NCI-H1105 treated with DMSO at 0.1 percent for 48 hours (cell line): ENCODE measurements around the gene HSPG2.

Source experiments
- DNase-seq: peaks from one replicate; lab custom pipeline; 2025; lab: John Stamatoyannopoulos, UW

HSPG2 gene

GRCh38 chr1:21863981-21864380 lies 73.1 kb downstream of the HSPG2 start:
- no peak for DNase-seq

DNA sequence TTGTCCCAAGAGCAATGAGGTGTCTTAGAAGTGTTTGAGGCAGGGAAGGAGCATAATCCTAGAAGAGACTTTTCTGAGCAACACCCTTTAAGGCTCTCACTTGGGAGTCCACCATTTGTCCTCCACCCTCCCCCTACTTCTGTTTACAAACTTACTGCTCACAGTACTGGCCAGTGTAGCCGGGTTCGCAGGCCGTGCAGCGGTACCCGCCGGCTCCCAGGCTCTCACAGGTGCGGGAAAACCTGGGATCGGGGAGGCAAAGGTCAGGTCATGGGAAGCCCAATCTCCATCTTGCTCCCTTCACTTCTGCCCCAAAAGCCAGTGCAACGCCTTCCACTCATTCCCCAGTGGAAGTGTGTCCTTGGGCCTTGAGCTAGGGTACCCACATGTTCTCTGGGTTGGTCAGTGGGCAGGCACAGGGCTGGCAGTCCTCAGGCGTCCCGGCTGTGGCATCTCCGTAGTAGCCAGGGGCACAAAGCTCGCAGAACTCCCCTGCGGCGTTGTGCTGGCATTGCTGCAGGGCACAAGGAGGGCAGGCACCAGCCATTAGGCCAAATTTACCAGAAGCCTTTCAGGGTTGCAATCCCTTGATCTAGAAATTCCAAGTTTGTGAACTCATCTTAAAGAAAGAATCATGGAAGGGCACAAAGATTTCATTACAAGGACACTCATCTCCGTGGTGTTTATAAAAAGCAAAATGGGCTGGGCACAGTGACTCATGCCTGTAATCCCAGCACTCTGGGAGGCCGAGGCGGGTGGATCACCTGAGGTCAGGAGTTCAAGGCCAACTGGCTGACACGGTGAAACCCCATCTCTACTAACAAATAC lies 75.3 kb downstream of the HSPG2 start:
- DNase-seq, result no peak

- DNase-seq, result no peak
Measured at GRCh38 chr1:21860971-21861370, 76.1 kb downstream of the HSPG2 start.

DNA sequence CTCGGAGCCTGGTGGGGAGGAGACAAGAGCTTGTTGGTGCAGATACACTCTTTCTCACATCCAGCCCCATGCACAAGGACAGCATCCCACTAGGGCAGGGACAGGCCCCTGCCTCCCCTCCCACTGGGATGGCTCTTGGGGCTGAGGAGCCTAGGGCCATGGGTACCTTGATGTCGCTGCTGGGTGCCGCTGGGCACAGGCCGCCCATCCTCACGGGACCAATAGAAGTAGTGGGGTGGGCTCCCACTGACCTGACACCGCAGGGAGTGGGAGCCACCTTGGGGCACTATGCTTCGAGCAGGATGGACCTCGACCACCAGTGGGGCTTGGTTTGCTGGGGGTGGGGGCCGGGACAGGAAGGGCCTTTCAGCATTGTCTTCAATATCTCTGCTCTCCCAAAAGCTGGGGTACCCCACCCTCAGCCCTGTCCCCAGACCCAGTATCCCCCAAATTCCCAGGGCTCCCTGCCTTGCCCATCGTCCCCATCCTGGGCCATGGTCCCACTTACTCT lies 77.4 kb downstream of the HSPG2 start:
- DNase-seq, result no peak

DNA sequence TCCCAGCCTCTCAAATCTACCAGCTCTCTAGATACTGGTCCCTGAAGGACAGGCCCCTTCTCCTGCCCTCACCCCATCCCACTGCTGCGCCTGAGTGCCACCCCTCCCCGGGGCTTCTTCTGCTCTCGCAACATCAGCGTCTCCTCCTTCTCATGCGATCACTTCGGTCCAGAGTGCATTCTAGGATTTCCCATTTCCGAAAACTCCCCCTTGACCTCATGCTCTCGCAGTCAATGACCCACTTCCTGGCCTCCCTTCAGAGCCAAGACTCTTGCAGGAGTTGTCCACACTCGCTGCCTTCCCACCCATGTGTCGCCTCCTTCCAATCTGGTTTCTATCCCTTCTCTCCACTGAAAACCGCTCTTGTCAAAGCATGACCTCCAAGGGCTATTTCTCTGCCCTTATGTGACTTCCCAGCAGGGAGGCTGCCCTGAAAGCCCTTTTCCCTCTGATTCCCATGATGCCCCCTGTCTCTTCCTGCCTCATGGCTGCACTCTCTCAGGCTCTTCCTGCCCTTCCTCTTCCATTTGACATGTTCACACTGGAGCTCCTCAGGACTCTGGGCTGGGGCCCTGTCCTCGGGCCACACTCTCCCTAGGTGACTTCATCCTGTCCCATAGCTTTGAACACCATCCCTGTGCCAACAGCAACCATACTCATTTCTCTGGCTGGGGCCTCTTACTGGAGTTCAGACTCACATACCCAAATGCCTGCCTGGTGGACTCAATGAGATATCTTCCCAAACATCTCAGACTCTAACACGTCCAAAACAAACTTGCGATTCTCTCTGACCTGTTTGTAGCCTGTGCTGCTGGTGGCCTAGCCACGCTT lies 79.1 kb downstream of the HSPG2 start:
- DNase-seq, result no peak

- no peak for DNase-seq
Measured at GRCh38 chr1:21857142-21857839, 79.8 kb downstream of the HSPG2 start.

GRCh38 chr1:21855257-21856096 lies 81.6 kb downstream of the HSPG2 start:
- DNase-seq, result no peak

DNA sequence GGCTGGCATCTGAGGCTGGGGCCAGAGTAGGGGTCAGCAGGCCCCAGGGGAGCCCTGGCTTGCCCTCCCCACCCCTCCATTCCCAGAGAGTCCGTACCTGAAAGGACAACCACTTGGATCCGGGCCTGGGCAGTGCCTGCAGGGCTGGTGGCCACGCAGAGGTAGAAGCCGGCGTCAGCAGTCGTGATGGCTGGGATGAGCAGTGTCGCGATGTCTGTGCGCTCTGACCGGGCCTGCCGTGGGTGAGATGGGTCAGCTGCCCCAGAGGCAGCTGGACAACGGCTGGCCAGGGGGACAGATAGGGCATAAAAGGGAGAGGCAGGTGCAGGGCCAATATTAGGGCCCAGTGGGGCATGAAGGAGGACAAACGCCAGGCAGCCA lies 82.4 kb downstream of the HSPG2 start:
- DNase-seq, result no peak

GRCh38 chr1:21854090-21854750 lies 82.9 kb downstream of the HSPG2 start:
- no peak for DNase-seq

- no peak for DNase-seq
Measured at GRCh38 chr1:21853131-21853427, 84.0 kb downstream of the HSPG2 start.

DNA sequence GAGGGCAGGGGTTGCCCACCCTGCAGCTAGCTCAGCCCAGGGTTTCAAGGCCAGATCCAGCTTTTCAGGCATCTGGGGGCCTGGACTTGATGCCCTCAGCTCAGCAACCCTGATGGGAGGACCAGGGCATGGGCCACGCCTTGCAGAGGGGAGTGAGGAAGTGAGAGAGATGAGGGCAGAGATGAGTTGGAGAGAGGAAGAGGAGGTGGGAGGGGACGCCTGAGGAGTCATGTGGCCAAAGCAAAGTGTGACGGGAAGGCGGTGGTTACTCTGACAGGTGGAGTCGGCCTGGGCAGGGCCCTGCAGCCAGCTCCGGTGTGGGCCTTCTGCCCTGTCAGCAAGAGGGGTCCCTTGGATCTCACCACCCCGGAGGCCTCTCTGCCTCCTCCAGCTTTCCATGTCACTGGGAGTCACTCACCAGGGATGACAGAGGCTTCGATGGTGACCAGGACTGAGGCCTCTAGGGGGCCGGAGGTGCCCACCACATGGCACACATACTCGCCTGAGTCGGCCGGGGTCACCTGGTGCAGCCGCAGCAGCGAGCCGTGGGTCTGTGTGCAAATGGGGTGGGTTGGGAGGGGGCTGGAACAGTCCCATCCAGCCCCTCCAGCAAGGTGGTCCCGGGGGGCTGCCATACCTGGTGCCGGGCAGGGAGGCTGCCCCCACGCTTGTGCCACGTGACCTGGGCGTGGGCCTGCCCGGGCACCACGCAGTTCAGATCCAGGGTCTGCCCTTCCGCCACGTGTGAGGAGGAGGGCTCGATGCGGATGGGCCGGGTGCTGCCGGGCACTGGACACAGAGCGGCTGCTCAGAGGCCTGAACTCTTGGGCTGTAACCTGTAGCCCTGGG lies 84.6 kb downstream of the HSPG2 start:
- DNase-seq, result no peak

- no peak for DNase-seq
Measured at GRCh38 chr1:21851430-21852250, 85.5 kb downstream of the HSPG2 start.

DNA sequence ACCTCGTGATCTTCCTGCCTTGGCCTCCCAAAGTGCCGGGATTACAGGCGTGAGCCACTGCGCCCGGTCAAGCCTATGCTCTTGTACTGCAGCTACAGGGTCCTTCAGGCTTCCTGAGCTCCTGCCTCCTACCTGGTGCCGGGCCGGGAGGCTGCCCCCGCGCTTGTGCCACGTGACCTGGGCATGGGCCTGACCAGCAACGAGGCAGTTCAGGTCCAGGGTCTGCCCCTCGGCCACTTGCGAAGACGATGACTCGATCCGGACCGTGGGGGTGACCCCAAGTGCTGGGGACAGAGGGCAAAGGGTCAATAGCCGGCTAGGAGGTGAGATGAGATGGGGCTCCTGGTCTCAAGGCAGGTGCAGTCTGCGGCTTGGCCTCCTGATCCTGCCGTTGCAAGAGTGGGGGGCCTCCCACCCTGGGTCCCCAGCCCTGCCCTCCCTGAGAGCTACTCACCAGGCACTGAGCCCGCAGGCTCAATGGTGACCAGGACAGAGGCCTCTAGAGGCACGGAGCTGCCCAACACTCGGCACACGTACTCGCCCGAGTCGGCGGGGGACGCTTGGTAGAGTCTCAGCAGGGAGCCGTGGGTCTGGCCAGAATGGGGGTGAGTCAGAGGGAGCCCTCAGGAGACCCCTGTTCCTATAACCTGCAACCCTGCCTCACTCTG lies 87.1 kb downstream of the HSPG2 start:
- no peak for DNase-seq

- no peak for DNase-seq
Measured at GRCh38 chr1:21848524-21849174, 88.5 kb downstream of the HSPG2 start.

- no peak for DNase-seq
Measured at GRCh38 chr1:21847223-21848205, 89.6 kb downstream of the HSPG2 start.

DNA sequence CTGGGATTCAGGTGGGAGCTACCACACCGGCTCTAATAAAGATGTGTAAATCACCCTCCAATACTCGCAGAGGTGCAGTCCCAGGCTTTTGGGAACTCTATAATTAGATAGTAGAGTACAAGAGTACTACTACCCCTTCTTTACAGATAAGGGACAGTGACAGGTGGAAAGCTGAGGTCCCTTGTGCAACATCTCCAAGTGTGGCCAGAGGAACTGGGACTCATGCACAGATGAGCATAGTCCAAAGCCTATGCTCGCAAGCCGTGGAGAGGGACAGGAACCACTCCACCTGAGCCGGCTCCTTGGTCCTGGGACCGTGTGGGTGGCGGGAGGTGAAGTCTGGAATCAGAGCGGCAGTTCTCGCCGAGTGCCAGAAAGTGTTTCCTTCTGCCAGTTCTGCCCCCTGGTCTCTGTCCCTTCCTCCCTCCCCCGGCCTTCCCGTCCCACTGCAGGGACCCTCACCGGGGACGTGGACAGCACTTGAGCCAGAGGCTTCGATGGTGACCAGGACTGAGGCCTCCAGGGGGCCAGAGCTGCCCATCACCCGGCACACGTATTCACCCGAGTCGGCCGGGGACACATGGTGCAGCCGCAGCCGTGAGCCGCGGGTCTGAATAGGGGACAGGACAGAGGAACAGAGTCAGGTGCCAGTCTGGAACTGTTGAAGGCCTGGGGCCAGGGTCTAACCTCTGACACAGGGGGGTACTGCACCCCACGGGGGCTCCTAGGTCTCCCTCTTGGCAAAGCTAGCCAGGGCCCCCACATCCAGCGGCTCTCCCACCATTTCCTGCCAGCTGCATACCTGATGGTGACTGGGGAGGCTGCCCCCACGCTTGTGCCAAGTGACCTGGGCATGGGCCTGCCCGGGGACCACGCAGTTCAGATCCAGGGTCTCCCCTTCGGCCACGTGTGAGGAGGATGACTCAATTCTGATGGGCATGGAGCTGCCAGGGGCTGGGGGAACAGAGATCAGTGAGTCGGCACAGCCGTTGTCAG lies 91.2 kb downstream of the HSPG2 start:
- DNase-seq, result no peak
